ENCODE measurements around the gene LRRC45. TPM values are rescaled to one million over a fixed set of nuclear protein-coding genes. Genes with fewer than 3 reads are reported as not detected.

The LRRC45 gene
- total and polyA plus RNA-seq, 9 of the 15 experiments (the other 6 are each of a cell fraction or from before 2014, with no cell fraction given) = 3.5 to 21.5 (median 11.2) TPM; not detected in 2

GRCh38 chr17:82065193-82065637, 42.1 kb downstream of the LRRC45 start (continued):
- TF ChIP-seq ZHX1 (conservative IDR thresholded peaks at IDR 0.05; ENCODE audit: low read length) (no peak), MYC (IDR thresholded peaks at IDR 0.05; ENCODE audit: low read depth, low read length) (peak; percentile 82), MYC (CRISPR knock-in tag; IDR thresholded peaks at IDR 0.05; ENCODE audit: borderline replicate concordance, low read depth) (no peak), ZNF134 (CRISPR knock-in tag; conservative IDR thresholded peaks at IDR 0.05) (no peak), ARID1B (IDR thresholded peaks at IDR 0.05) (no peak), ZFP30 (CRISPR knock-in tag; IDR thresholded peaks at IDR 0.05; ENCODE audit: borderline replicate concordance) (no peak), POLR2G (IDR thresholded peaks at IDR 0.05; ENCODE audit: low read depth, low read length) (peak; percentile 81; the same call in 1 of the 2 replicates), TGIF2 (CRISPR knock-in tag; IDR thresholded peaks at IDR 0.05) (0 out of 2 replicates have a peak, but pooled peaks have one; percentile 27), CHD1 (IDR thresholded peaks at IDR 0.05; ENCODE audit: low read length) (peak; percentile 64), BCLAF1 (IDR thresholded peaks at IDR 0.05; ENCODE audit: borderline replicate concordance in 1 of 2, control insufficient read depth in 1 of 2, low read depth in 2 of 2, low read length in 1 of 2) (no peak), ZNF316 (IDR thresholded peaks at IDR 0.05) (no peak), XRCC3 (IDR thresholded peaks at IDR 0.05) (no peak), NONO (IDR thresholded peaks at IDR 0.05; ENCODE audit: low read depth in 2 of 2, low read length in 1 of 2) (peak in 1 of 2 experiments; percentile 85; a peak in 2 of 4 replicates), MCM7 (IDR thresholded peaks at IDR 0.05) (no peak), CHD2 (IDR thresholded peaks at IDR 0.05; ENCODE audit: low read depth, low read length) (peak; percentile 82), HDAC1 (IDR thresholded peaks at IDR 0.05) (no peak), HLTF (IDR thresholded peaks at IDR 0.05) (no peak), CBX5 (IDR thresholded peaks at IDR 0.05; ENCODE audit: borderline replicate concordance, low read depth) (no peak), NELFE (IDR thresholded peaks at IDR 0.05; ENCODE audit: insufficient read depth, insufficient read length) (no peak), GATA2 (CRISPR knock-in tag; IDR thresholded peaks at IDR 0.05) (no peak), ATF3 (IDR thresholded peaks at IDR 0.05) (no peak), ATF3 (CRISPR knock-in tag; conservative IDR thresholded peaks at IDR 0.05) (0 out of 2 replicates have a peak, but pooled peaks have one; percentile 6), KAT8 (IDR thresholded peaks at IDR 0.05; ENCODE audit: low read depth) (no peak), CSDE1 (IDR thresholded peaks at IDR 0.05) (no peak), RAD51 (IDR thresholded peaks at IDR 0.05; ENCODE audit: borderline replicate concordance, low read depth) (no peak)
